Rectal smooth muscle tissue (tissue), 1 donor: ENCODE data around the gene RABL6.

Experiments
- H3K27ac ChIP-seq: one replicate; pipeline ENCODE4 v1.7.0; 2013; ENCODE audit warnings: low read depth, low read length, inconsistent platforms
- H3K27me3 ChIP-seq: one replicate; pipeline ENCODE4 v1.7.0; 2013; ENCODE audit warnings: low read length; ENCODE audit not compliant: control insufficient read depth, insufficient read depth
- H3K36me3 ChIP-seq: one replicate; pipeline ENCODE4 v1.7.0; 2013; ENCODE audit warnings: low read length; ENCODE audit not compliant: control insufficient read depth, insufficient read depth
- H3K4me1 ChIP-seq: one replicate; pipeline ENCODE4 v1.7.0; 2013; ENCODE audit warnings: low read length; ENCODE audit not compliant: control insufficient read depth, insufficient read depth
- H3K4me3 ChIP-seq: one replicate; pipeline ENCODE4 v1.7.0; 2013; ENCODE audit warnings: low read length
- H3K9ac ChIP-seq: one replicate; pipeline ENCODE4 v1.7.0; 2013; ENCODE audit warnings: low read length

The RABL6 gene

GRCh38 chr9:136821826-136822544, 14.2 kb downstream of the RABL6 start:
- Histone ChIP-seq H3K9ac (no peak overlapping the region), H3K36me3 (peaks cover 15% of the 10 kb centered on the region), H3K4me1 (no peaks in the 10 kb centered on the region), H3K27ac (no peak overlapping the region), H3K4me3 (peak overlapping the region; percentile 4), H3K27me3 (no peaks in the 10 kb centered on the region)

DNA sequence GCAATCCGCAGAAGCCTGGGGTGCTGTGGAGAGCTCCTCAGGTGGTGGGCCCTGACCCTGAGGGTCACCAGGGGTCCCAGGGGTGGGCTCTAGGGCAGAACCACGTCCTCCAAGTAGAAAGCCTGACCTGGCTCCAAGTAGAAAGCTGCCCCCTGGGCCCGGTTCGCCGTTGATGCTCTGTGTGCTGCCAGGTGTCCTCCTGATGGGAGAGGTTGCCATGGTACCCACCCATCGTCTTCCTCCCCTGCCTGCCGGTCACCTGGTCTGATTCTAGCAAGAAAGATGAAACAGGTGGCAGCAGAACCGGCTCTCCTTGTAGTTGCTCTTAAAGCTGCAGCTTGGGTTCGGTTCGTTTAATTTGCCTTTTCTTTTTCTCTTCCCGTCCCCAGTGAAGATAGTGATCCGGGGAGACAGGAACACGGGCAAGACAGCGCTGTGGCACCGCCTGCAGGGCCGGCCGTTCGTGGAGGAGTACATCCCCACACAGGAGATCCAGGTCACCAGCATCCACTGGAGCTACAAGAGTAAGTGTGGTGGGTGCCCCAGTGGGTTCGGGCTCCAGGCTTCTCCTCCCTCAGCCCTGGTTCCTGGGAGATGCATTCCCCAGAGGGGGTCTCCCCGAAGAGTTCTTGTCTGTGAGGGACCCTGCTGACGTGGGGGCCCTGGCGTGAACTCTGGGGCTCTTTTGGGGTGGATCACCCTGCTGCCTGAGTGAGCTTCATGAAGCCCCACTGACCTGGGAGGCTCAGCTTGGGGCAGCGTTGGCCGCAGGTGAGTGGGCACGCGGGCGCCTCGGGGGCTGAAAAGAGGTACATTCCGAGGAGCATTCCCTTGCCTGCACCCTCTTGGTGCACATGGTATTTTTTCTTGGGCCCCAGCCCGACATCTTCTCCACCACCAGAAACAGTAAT, 15.6 kb downstream of the RABL6 start:
- Histone ChIP-seq H3K36me3 (peaks cover 17% of the 10 kb centered on the region), H3K4me3 (no peak overlapping the region)

DNA sequence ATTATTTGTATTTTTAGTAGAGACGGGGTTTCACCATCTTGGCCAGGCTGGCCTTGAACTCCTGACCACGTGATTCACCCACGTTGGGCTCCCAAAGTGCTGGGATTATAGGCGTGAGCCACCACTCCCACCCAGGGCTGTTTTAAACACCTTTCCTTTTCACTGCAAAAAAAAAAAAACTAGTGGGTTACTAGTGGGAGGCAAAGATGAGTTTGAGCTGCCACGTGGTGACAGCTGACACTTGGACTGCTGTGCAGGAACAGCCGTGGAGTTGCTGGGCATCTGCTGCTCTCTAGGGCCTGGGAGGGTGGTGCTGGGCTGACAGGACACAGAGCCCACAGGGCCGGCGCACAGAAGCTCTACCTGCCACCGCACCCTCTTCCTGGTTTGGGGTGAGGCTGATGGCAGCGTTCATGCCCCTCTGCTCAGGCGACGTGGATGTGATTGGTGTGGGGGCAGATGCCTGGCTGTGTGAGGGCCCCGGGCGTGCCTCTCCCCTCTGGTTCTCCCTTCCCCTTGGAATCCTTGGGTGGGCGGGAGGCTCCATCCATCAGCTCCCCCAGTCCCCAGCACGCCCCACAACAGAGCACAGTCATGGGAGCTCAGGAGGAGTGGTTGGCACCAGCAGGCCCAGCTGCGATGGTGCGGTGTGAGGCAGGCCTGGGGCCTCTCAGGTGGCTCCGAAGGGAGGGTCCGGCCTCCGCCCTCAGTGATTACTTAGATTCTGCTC, 16.9 kb downstream of the RABL6 start:
- H3K27me3 ChIP-seq, result no peaks in the 10 kb centered on the region
- no peak overlapping the region for H3K4me3 ChIP-seq
- peaks cover 22% of the 10 kb centered on the region for H3K36me3 ChIP-seq
- H3K9ac ChIP-seq, result no peak overlapping the region
- H3K27ac ChIP-seq, result no peak overlapping the region
- H3K4me1 ChIP-seq, result no peaks in the 10 kb centered on the region

More for the DNA sequence above, 15.6 kb downstream of the RABL6 start:
- H3K27me3 ChIP-seq, result no peaks in the 10 kb centered on the region
- H3K9ac ChIP-seq, result no peak overlapping the region
- H3K27ac ChIP-seq, result no peak overlapping the region
- no peaks in the 10 kb centered on the region for H3K4me1 ChIP-seq

GRCh38 chr9:136825295-136826187, 17.8 kb downstream of the RABL6 start:
- H3K4me3 ChIP-seq, result no peak overlapping the region
- H3K36me3 ChIP-seq, result peaks cover 28% of the 10 kb centered on the region
- H3K4me1 ChIP-seq, result no peaks in the 10 kb centered on the region
- H3K27ac ChIP-seq, result no peak overlapping the region
- H3K27me3 ChIP-seq, result no peaks in the 10 kb centered on the region
- no peak overlapping the region for H3K9ac ChIP-seq

- no peaks in the 10 kb centered on the region for H3K27me3 ChIP-seq
- H3K9ac ChIP-seq, result no peak overlapping the region
- no peak overlapping the region for H3K4me3 ChIP-seq
- H3K27ac ChIP-seq, result no peak overlapping the region
- H3K36me3 ChIP-seq, result peaks cover 34% of the 10 kb centered on the region
- H3K4me1 ChIP-seq, result no peaks in the 10 kb centered on the region
These were observed 18.4 kb downstream of the RABL6 start for GRCh38 chr9:136826188-136826541.

DNA sequence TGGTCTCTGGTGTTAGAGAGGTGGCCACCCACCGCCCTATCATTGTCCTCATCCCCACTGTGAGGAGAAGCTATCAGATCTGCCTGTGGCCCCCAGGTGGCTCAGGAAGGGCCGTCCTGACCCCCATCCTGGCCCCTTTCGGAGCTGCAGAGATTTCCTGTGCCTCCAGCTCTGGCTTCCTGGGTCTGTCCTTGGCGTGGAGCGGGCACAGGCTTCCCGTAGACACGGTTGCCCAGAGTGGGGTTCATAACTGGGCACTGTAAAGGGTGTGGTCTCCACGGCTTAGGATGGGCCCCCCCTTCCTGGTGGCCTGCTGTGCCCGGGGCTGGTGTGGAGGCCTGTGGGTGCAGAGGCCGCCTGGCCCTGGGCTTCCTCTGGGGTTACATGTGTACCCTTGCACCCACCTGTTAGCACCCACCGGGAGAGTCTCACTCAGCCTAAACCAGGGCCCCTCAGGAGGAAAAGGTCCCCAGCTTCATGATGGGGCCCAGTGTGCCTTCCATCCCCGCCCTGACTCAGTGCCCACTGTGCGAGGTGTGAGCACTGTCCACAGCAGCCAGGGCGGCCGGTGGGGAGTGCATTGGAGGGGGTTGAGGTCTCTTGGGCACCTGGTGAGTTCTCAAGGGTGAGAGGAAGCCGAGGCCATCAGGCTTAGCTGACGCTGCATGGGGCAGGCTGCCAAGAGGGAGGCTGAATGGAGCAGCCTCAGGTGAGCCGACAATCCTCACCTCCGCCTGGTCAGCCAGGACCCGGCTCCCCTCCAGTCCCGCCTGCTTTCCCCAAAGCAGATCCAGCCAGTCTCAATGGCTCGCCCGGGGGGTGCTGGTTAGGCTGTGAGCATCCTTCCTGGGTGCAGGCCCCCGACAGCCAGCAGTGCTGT, 19.2 kb downstream of the RABL6 start:
- H3K4me3 ChIP-seq, result no peak overlapping the region
- peaks cover 36% of the 10 kb centered on the region for H3K36me3 ChIP-seq
- no peaks in the 10 kb centered on the region for H3K4me1 ChIP-seq
- no peak overlapping the region for H3K27ac ChIP-seq
- no peak overlapping the region for H3K9ac ChIP-seq
- H3K27me3 ChIP-seq, result no peaks in the 10 kb centered on the region

DNA sequence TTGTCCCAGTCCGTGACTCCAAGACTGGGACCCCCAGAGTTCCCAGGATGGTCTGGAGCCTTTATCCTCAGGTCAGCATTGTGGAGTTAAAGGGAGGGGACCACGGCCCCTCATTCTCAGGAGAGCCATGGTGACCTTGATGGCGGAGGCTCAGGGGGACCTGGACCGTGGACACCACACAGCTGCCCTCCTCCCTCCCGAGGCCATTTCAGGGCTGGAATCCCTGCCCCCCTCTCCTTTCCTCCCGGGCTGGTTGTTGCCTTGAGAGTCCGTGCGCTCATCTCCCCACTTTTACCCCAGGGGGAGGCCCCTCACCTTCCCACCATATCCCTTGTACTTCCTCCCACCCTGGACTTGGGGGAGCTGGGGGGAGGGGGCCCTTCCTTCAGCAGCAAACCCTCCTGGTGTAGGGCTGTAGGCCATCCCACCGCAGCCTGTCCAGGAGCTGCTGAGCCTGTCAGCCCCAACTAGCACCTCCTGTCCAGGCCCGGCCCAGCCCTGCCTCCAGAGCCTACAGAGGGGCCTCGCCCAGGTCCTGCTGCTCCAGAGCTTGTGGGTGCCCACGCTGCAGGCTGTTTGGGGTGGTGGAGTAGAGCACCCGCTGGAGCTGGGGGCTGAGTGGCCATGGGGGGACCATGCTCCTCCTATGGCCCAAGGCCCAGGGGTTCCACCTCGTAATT, 20.2 kb downstream of the RABL6 start:
- Histone ChIP-seq H3K36me3 (peaks cover 44% of the 10 kb centered on the region), H3K27ac (no peak overlapping the region)

DNA sequence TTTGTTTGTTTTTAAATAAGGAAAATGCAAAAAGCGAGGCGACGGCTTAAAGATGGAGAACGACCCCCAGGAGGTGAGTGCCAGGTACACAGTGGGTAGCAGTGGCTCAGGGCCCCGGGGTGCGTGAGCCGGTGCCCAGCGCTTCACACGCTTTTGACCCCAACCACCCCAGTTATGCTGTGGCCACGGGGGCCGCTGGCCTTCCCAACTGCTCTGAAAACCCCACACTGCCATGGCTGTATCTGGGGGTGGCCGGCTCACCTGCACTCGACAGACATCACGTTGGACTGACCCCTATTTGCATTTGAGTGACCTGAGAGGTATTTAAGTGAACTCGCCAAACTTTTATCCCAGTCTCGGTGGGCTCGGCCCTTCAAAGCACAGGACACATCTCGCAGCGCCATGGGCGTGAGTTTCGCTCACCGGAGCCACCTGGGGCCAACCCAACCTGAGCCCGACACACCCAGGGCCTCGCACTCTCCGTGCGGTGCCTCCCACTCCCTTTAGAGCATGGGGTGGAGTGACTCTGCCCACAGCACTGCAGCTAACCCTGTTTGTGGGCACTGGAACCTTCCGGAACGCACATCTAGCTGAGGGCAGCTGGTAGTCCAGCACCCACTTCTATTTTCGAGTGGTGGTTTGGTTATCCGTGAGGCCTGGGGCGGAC, 20.9 kb downstream of the RABL6 start:
- H3K9ac ChIP-seq, result no peak overlapping the region
- peaks cover 45% of the 10 kb centered on the region for H3K36me3 ChIP-seq
- H3K4me1 ChIP-seq, result no peaks in the 10 kb centered on the region
- H3K27me3 ChIP-seq, result no peaks in the 10 kb centered on the region
- no peak overlapping the region for H3K27ac ChIP-seq
- no peak overlapping the region for H3K4me3 ChIP-seq

More for the DNA sequence above, 20.2 kb downstream of the RABL6 start:
- H3K9ac ChIP-seq, result no peak overlapping the region
- no peaks in the 10 kb centered on the region for H3K4me1 ChIP-seq
- H3K4me3 ChIP-seq, result no peak overlapping the region
- H3K27me3 ChIP-seq, result no peaks in the 10 kb centered on the region

DNA sequence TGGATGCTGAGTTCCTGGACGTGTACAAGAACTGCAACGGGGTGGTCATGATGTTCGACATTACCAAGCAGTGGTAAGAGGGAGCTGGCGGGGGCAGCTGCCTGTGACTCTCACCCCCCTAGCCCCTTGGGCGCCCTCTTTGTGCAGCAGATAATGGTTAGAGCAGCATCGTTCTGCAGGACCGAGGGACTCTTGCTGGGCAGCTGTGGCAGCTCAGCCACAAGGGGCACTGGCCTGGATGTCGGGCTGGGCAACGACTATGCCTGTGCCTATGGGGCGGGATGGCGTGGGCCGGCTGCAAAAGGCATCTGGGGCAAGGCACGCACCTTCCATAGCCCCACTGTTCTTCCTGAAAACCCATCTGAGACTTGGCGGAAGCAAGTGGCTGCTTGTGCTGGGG, 21.7 kb downstream of the RABL6 start:
- H3K9ac ChIP-seq, result no peak overlapping the region
- no peak overlapping the region for H3K4me3 ChIP-seq
- no peak overlapping the region for H3K27ac ChIP-seq
- H3K27me3 ChIP-seq, result no peaks in the 10 kb centered on the region
- H3K36me3 ChIP-seq, result peaks cover 45% of the 10 kb centered on the region
- H3K4me1 ChIP-seq, result no peaks in the 10 kb centered on the region

DNA sequence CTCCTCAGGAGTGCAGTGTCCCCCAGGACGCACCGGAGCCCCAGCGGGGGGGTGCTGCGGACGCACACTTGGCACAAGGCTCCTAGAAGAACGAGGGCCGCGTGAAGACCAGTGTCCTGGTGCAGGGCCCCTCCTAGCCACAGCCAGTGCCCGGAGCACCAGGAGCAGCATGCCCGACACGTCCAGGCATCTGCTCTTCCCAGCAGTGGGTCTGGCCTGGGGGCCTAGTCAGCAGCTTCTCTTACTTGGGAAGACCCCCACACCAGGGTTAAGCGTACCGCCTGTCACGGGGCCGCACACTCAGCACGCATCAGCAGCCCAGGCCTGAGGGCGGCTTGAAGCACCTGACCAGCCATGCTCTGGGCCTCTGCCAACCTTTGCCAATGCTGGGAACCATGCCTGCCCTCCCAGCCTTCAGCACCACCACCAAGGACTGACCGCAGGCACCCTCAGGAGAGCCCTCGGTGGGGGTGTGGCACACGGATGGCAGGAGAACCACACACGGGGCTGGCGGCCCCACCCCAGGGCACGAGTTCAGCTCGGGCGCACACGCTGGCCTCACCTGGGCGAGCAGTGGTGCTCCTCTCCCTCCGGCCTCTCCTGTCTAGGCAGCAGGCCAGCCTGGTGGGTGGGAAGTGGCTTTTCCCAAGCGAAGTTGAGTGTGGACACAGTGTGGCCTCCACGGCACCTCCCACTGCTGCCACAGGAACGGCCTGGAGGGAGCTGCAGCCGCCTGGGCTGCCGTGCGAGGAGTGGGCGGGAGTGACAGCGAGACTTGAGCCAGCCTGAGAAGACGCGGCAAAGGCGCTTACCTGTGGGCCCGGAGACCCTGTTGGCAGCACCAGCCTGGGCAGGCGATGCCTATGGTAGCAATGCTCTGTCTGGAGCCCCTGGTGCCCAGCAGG, 22.5 kb downstream of the RABL6 start:
- Histone ChIP-seq H3K36me3 (peaks cover 41% of the 10 kb centered on the region), H3K27ac (no peak overlapping the region), H3K27me3 (no peaks in the 10 kb centered on the region), H3K4me1 (no peaks in the 10 kb centered on the region), H3K4me3 (no peak overlapping the region), H3K9ac (no peak overlapping the region)
